Measurements from ENCODE around the gene CDC42SE2. TPM values are rescaled to one million over a fixed set of nuclear protein-coding genes. Genes with fewer than 3 reads are reported as not detected.

Gene CDC42SE2
- total RNA-seq, 4 donors from 2014 or later, result 23.9 to 29.6 (median 26.4) TPM

GRCh38 chr5:131223751-131224386, 40.0 kb upstream of the CDC42SE2 start:
- Histone ChIP-seq H3K9me3 (no peaks in the 10 kb centered on the region), H3K4me1 (no peaks in the 10 kb centered on the region), H3K27me3 (no peaks in the 10 kb centered on the region), H3K4me3 (no peak overlapping the region), H3K36me3 (no peaks in the 10 kb centered on the region), H3K27ac (no peak overlapping the region)
- no peak for ATAC-seq
- no peak for TF ChIP-seq CTCF (IDR thresholded peaks at IDR 0.05 in 4 of 5, conservative IDR thresholded peaks at IDR 0.05 in 1 of 5)
- DNase-seq, result no peak
- in situ Hi-C loops (cut with MboI; ENCODE audit: low sequenced_read_pairs in 4 of 4), result no loop called here
- intact Hi-C loops (cut with DNase I; ENCODE audit: low total_unique reads), result no loop called here

- Histone ChIP-seq H3K4me1 (no peaks in the 10 kb centered on the region), H3K36me3 (no peaks in the 10 kb centered on the region), H3K27ac (no peak overlapping the region), H3K27me3 (no peaks in the 10 kb centered on the region), H3K9me3 (no peaks in the 10 kb centered on the region), H3K4me3 (no peak overlapping the region)
- DNase-seq, result peak; percentile 4 to 34
- TF ChIP-seq POLR2A (IDR thresholded peaks at IDR 0.05) (no peak), CTCF (IDR thresholded peaks at IDR 0.05 in 4 of 5, conservative IDR thresholded peaks at IDR 0.05 in 1 of 5) (no peak)
- in situ Hi-C loops (cut with MboI; ENCODE audit: low sequenced_read_pairs in 4 of 4), result no loop called here
- intact Hi-C loops (cut with DNase I; ENCODE audit: low total_unique reads), result no loop called here
- ATAC-seq, result no peak
Observed at GRCh38 chr5:131224387-131225201, 39.3 kb upstream of the CDC42SE2 start.

- no peak overlapping the region for H3K4me3 ChIP-seq
- H3K27ac ChIP-seq, result no peak overlapping the region
- intact Hi-C loops (cut with DNase I; ENCODE audit: low total_unique reads), result no loop called here
- TF ChIP-seq POLR2A (IDR thresholded peaks at IDR 0.05), result no peak
- no peak for TF ChIP-seq CTCF (IDR thresholded peaks at IDR 0.05 in 4 of 5, conservative IDR thresholded peaks at IDR 0.05 in 1 of 5)
- no peaks in the 10 kb centered on the region for H3K9me3 ChIP-seq
- H3K36me3 ChIP-seq, result no peaks in the 10 kb centered on the region
- ATAC-seq (no peak), DNase-seq (no peak)
- H3K27me3 ChIP-seq, result no peaks in the 10 kb centered on the region
- in situ Hi-C loops (cut with MboI; ENCODE audit: low sequenced_read_pairs in 4 of 4), result no loop called here
- H3K4me1 ChIP-seq, result no peaks in the 10 kb centered on the region
Observed at GRCh38 chr5:131225282-131225974, 38.4 kb upstream of the CDC42SE2 start.

- DNase-seq, result no peak
- Histone ChIP-seq H3K27ac (no peak overlapping the region), H3K4me3 (no peak overlapping the region), H3K36me3 (no peaks in the 10 kb centered on the region), H3K27me3 (no peaks in the 10 kb centered on the region), H3K4me1 (no peaks in the 10 kb centered on the region), H3K9me3 (no peaks in the 10 kb centered on the region)
- in situ Hi-C loops (cut with MboI; ENCODE audit: low sequenced_read_pairs in 4 of 4), result no loop called here
- intact Hi-C loops (cut with DNase I; ENCODE audit: low total_unique reads), result no loop called here
- TF ChIP-seq POLR2A (IDR thresholded peaks at IDR 0.05), result no peak
- no peak for TF ChIP-seq CTCF (IDR thresholded peaks at IDR 0.05 in 4 of 5, conservative IDR thresholded peaks at IDR 0.05 in 1 of 5)
- no peak for ATAC-seq
Observed at GRCh38 chr5:131226899-131227298, 37.0 kb upstream of the CDC42SE2 start.
